ENCODE measurements around the gene TRIM59.
A peak's percentile ranks its signal among the peaks of the same experiment; 100 is the strongest.

The TRIM59 gene

DNA sequence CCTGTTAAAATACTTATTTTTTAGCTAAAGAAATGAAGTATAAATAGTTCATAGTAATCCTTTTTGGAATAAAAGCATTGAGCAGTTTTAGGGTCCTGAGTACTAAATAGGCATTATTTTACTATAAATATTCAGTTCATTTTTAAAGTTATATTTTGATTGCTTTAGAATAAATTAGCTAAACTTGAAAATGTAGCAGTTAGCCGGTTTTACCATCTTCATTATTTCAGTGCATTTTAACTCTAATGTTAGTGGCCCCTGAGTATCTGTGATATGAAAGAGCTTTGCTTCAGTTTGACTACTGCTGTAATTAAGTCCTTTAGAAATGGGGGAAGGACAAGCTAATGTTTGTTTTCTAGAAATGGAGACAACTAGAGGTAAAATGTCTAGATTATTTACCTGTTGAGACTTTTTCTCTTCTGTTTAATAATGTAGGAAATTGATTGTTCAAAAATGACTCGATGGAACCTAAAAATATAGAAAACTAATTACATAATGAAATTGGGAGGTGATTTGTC is 46.5 kb downstream of the TRIM59 start:
- DNase-seq (ENCODE audit: low spot score), result no peak

DNA sequence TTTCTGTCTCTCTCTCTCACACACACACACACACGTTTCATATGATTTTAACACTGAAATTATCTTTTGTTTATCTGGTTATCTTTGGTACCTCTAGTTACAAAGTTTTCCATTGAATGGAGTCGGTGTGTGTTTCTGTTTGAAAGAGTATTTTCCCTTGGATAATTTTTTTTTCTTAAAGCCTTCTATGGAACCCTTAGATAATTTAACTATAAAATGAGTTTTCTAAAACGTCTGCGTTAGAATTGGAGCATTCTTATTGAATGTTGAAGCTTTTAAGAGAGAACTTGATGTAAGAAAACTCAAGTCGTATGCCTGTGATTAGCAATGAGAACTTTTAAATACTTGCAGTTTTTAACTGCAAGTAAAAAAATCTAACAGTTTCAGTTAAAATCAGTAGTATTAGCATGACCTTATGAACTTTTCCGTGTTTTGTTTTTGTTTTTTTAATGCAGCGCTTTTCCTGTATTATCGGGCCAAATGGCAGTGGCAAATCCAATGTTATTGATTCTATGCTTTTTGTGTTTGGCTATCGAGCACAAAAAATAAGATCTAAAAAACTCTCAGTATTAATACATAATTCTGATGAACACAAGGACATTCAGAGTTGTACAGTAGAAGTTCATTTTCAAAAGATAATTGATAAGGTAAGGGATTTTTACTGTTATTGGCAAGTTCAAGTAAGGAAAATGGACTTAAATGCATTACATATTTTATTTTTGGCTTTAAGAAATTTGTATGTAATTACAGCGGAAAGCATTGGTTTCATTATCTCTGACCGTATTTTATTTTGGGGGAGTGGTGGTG is 47.2 kb downstream of the TRIM59 start:
- DNase-seq (ENCODE audit: low spot score), result no peak

DNA sequence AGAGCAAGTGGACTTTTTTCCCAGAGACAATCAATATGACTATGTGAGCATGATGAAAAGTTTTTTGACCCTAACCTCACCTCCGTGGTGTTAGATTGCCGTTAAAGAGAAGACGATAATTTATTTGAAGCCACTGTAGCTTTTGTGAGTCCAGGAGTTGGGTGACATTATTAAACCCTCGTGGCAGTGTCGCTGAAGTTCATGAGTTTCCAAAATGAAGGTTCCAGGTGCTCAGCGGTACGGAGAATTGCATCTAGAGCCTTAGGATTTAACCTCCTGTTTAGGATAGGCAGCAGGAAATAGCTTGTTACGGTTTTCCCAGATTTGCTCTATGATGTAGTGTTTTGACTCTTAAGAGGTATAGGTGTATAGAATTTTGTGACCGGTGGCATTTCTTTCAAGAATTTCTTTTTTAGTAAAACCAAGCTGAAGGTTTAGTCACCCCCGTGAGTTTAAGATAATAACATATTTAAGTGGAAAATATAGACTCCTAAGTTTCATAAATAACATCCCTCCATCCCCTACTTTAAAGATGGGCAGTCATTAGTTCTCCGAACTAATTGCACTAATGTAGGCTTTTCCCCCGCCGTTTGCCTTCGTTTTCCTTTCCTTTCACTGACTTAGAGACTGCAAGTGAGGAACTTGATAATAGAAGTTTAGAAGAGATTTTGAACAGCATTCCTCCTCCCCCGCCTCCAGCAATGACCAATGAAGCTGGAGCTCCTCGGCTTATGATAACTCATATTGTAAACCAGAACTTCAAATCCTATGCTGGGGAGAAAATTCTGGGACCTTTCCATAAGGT is 48.1 kb downstream of the TRIM59 start:
- no peak for DNase-seq (ENCODE audit: low spot score)

DNA sequence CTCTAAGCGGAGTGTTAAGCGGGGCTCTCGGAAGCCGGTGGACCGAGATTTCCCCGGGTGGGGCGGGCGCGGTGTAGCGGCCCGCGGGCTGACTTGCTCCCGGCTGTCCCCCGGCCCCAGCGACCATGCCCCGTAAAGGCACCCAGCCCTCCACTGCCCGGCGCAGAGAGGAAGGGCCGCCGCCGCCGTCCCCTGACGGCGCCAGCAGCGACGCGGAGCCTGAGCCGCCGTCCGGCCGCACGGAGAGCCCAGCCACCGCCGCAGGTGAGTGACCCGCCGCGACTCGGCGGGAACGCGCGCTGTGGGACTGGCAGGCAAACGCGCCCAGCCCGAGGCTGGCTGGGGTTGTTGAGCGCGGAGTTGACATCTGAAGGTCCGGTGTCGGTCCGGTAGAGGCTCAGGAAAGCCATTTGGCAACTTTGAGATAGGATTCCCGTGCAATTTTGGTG is 48.9 kb downstream of the TRIM59 start:
- no peak for DNase-seq (ENCODE audit: low spot score)

DNA sequence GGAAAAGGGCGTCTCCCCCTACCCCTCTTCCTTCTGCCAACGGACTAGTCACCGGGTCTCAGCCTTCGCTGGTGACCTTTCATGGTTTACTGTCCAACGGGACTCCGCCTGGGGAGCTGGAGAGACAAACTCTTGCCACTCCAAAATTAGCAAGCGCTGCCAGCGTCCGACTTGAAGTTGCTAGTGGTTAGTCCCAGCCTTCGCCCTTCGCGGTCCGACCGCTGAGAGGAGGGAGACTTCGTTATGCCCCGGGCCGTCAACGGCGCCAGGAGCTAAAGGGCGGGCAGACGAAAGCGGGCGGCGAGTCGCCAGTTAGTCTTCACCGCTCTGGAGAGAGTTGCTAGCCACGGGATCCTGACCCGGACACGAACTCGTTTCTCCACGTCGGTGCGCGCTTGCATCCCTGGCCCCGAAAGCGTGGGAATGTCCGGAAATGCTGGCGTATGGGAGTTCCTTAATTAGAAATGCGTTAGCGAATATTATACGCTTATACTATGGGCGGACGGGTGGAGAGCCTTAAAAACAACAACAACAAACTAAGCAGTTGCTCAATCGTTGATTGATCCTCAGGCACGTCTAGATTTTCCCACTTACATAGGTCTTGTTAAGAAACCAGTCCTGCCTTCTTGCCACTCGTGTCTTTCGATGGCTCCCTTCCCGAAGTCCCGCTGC is 49.4 kb downstream of the TRIM59 start:
- DNase-seq (ENCODE audit: low spot score), result peak; percentile 26

DNA sequence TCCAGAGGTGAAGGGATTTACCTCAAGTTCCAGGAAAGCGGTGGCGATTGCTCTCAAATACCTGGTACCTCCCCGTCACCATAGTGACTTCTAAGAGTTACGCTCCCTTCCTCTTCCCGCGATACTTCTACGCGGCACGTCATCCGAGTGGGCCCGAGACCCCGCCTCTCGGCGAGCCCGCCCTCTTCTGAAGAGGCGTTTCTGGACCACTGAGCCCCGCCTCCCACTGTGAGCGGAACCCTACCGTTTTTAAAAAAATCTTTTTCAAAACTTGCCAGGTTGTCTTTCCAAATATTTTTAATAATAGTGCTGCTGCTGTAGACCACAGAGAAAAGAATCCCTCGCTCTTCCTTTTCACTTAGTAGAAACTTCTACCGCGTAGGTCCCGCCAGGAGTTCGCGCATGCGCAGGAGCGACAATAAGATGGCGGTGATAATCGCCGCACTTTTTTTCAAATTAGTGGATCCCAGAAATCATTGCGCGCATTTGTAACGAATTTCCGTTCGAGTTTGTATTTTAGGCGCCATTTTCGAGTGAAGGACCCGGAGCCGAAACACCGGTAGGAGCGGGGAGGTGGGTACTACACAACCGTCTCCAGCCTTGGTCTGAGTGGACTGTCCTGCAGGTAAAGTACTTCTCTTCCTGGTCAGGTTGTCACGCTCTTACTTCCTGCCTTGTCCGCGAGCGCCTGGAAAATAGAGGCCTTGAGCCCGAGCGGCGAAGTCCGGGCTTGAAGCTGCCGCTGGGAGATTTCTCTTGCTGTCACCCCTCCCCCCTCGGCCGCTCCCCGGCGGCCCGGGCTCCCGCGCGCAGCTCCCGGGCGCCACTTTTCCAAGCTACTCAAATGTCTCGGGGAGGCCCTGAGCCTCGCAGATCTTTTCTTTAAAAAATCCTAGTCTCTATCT is 50.2 kb downstream of the TRIM59 start, which contains the start of the genes IFT80 and SMC4:
IFT80 (minus strand) TSS at position 101 of the 905 bp plus-strand sequence. CDS start 14,625 bp downstream, outside the sequence.
SMC4 (plus strand) TSS at position 526 of the 905 bp plus-strand sequence. CDS start 1,177 bp downstream, outside the sequence.
- DNase-seq (ENCODE audit: low spot score), result peak; percentile 95

DNA sequence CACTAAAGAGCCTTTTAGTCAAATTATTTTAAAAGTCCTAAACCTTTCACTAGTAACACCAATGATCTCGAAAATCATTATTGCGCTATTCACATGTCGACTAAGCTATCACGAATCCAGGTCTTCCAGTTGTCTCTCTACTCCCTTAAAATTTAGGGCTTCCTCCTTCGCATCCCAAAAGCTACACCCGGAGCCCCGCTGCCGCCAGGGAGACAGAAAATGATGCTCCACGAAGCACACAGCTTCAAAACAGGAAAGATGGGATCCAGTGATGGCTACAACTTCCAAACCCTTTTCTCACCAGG is 50.8 kb downstream of the TRIM59 start:
- DNase-seq (ENCODE audit: low spot score), result no peak

DNA sequence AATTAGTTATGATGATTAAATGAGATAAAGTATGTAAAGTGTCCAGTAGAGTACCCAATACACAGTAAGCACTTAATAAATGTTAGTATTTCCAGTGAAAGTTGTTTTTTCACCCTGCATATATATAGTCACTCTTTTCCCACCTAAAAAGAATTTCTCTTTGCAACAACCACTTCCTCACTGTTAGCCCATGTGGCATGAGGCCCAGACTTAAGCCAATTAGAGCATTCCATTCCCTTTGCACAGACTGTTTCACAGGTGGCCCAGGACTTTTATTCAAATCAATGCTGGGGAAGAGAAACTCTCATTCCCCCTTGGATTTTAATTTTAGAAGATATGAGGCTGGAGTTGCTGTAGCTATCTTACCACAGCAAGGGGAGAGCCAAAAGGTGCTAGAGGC is 54.3 kb downstream of the TRIM59 start:
- DNase-seq (ENCODE audit: low spot score), result no peak

DNA sequence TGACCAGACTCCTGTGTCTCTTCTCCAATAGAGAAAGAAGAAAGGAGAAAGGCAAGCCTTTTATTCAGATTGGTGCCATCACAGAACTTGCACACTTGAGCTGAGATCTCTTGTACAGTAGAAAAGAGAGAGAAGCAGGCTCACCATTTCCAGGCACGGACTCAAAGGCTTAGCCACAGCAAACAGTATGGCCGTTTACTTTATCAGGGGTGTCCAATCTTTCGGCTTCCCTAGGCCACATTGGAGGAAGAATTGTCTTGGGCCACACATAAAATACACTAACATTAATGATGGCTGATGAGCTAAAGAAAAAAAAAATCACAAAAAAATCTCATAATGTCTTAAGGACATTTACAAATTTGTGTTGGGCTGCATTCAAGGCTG is 55.6 kb downstream of the TRIM59 start:
- DNase-seq (ENCODE audit: low spot score), result no peak

DNA sequence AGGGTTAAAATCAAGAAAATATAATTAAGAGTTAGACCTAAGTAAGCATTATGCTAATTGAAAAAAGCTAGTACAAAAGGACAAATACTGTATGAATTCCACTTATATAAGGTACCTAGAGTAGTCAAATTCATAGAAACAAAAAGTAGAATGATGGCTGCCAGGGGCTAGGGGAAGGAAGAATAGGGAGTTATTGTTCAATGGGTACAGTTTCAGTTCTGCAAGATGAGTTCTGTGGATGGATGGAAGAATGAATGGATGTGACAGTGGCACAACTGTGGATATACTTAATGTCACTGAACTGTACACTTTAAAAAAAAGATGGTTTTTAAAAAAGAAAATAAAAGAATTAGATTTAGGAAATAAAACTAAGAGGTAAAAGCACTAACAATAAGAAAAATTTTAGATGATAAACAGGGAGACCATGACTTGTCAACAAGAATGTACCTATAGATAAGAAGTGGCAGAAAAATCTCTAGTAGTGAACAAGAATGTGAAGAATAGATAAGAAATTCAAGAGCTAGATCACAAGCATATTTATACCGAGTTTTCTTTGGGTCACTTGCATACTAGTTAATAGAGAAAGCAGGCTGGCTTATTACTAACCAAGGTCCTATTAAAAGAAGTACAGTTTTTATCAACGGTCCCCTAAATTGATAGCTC is 56.1 kb downstream of the TRIM59 start:
- DNase-seq (ENCODE audit: low spot score), result no peak

DNA sequence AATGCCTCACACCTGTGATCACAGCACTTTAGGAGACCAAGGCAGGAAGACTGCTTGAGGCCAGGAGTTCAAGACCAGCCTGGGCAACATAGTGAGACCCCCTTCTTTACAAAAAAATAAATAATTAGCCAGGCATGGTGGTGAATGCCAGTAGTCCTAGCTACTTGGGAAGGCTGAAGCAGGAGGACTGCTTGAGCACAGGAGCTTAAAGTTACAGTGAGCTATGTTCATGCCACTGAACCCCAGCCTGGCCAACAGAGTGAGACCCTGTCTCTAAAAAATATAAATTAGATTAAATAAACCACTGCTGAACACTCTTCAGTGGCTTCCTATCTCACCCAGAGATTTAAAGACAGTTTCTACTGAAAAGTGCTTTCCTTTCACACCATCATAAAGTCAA is 56.8 kb downstream of the TRIM59 start:
- DNase-seq (ENCODE audit: low spot score), result no peak

DNA sequence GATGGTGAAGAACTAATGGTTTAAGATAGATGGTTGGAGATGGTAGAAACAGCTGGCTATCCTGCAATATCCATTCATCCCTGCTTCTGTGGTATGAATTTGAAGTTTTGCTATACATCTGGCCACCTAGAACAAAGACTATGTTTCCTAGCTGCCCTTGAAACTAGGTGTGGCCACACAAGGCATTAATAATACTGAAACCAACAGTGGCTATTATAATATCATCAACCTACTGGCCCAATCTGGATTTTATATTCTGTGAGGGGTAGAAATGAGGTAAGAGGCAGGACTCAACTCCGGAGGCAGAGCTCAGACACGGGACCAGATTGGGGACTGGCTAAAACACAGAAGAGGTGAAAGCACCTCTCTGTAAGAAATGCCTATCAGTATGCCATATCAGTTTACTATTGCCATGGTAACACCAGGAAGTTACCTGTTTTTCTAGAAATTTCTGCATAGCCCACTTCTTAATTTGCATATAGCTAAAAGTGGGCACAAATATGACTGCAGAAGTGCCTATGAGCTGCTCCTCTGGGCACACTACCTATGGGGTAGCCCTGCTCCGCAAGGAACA is 58.9 kb downstream of the TRIM59 start:
- no peak for DNase-seq (ENCODE audit: low spot score)

Data from pons (tissue), 1 donor.